ENCODE results near the gene ASL.

- TF ChIP-seq ZNF302 (CRISPR knock-in tag; IDR thresholded peaks at IDR 0.05) (no peak), BHLHE40 (IDR thresholded peaks at IDR 0.05; ENCODE audit: low read depth, low read length) (no peak), CTCF (IDR thresholded peaks at IDR 0.05) (no peak), RFX5 (IDR thresholded peaks at IDR 0.05) (no peak), MAX (IDR thresholded peaks at IDR 0.05) (no peak), RNF2 (IDR thresholded peaks at IDR 0.05; ENCODE audit: borderline replicate concordance, low read depth) (no peak), MAZ (IDR thresholded peaks at IDR 0.05; ENCODE audit: borderline replicate concordance, low read depth, low read length) (no peak), ZC3H11A (IDR thresholded peaks at IDR 0.05) (no peak), CBX2 (IDR thresholded peaks at IDR 0.05; ENCODE audit: borderline replicate concordance, low read depth) (no peak), RAD21 (conservative IDR thresholded peaks at IDR 0.05 in 1 of 2, IDR thresholded peaks at IDR 0.05 in 1 of 2) (no peak), FOSB (CRISPR knock-in tag; IDR thresholded peaks at IDR 0.05) (no peak)
Measured at GRCh38 chr7:66043681-66044497, 31.7 kb upstream of the ASL start.
